Prostate gland (tissue), 2 donors: ENCODE data around the gene CA9.

Experiments used
- POLR2A ChIP-seq: fragments of 450-650 bp; IDR thresholded peaks from one replicate; pipeline ENCODE4 v1.6.1; 2016; ENCODE audit warnings: antibody characterized with exemption, mild to moderate bottlenecking
- POLR2AphosphoS5 ChIP-seq: sonication (generic); formaldehyde crosslinking; IDR thresholded peaks from one replicate; pipeline ENCODE4 v1.6.1; 2017; ENCODE audit warnings: antibody characterized with exemption
- TF ChIP-seq, protein P1 (sequence below), 4 experiments: fragments of 200-600 bp in 2 of 4; fragments of 450-650 bp in 2 of 4; sonication (generic) in 2 of 4; IDR thresholded peaks; 1 replicate in 3 of 4; 2 replicates in 1 of 4; pipeline ENCODE4 v1.5.1; 2016 to 2019; ENCODE audit warnings: antibody characterized with exemption in 4 of 4, mild to moderate bottlenecking in 2 of 4, moderate library complexity in 2 of 4

DNA sequence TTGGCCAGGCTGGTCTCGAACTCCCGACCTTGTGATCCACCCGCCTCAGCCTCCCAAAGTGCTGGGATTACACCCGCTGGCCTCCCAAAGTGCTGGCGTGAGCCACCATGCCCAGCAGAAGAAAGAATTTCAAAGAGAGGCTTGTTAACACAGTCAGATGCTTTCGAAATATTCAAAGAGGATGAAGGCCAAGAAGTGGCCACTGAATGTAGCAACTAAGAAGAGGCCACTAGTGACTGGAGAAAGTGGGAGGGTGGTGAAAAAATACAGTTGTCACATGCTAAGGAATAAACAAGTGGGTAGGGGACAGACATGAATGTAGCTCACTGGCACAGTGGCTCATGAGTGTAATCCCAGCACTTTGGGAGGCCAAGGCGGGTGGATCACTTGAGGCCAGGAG, 29.0 kb downstream of the CA9 start:
- TF ChIP-seq, protein P1, sequence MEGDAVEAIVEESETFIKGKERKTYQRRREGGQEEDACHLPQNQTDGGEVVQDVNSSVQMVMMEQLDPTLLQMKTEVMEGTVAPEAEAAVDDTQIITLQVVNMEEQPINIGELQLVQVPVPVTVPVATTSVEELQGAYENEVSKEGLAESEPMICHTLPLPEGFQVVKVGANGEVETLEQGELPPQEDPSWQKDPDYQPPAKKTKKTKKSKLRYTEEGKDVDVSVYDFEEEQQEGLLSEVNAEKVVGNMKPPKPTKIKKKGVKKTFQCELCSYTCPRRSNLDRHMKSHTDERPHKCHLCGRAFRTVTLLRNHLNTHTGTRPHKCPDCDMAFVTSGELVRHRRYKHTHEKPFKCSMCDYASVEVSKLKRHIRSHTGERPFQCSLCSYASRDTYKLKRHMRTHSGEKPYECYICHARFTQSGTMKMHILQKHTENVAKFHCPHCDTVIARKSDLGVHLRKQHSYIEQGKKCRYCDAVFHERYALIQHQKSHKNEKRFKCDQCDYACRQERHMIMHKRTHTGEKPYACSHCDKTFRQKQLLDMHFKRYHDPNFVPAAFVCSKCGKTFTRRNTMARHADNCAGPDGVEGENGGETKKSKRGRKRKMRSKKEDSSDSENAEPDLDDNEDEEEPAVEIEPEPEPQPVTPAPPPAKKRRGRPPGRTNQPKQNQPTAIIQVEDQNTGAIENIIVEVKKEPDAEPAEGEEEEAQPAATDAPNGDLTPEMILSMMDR (IDR thresholded peaks at IDR 0.05) = no peak
- TF ChIP-seq POLR2A (no peak), POLR2AphosphoS5 (no peak)
